Measurements from ENCODE around the gene IL25. TPM values are rescaled to one million over a fixed set of nuclear protein-coding genes. Genes with fewer than 3 reads are reported as not detected.

The IL25 gene
- total and polyA plus RNA-seq, 2 experiments from 2014 or later: 3.2 TPM; not detected in 1

DNA sequence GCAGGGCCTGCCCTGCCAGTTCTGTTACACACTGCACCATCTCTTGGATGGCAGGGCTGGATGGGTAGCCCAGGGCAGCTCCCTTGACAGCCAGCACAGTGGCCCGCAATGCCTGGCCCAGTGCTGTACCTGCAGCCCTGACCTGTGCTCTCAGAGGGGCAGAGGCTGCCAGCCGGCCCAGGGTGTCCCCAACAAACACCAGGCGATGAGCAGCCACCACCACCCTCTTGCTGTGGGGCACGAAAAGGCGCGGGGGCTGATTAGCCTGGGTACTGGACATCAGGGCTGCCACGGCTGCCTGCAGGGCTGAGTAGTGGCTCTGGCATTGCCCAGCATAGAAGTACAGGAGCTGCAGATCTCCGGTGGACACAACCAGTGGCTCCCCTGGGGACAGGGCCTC is 15.3 kb upstream of the IL25 start:
- H3K27ac ChIP-seq: no peak overlapping the region
- DNase-seq (ENCODE audit: low read depth in 1 of 2, low spot score in 1 of 2): no peak
- H3K27me3 ChIP-seq: no peaks in the 10 kb centered on the region
- TF ChIP-seq, protein P1, sequence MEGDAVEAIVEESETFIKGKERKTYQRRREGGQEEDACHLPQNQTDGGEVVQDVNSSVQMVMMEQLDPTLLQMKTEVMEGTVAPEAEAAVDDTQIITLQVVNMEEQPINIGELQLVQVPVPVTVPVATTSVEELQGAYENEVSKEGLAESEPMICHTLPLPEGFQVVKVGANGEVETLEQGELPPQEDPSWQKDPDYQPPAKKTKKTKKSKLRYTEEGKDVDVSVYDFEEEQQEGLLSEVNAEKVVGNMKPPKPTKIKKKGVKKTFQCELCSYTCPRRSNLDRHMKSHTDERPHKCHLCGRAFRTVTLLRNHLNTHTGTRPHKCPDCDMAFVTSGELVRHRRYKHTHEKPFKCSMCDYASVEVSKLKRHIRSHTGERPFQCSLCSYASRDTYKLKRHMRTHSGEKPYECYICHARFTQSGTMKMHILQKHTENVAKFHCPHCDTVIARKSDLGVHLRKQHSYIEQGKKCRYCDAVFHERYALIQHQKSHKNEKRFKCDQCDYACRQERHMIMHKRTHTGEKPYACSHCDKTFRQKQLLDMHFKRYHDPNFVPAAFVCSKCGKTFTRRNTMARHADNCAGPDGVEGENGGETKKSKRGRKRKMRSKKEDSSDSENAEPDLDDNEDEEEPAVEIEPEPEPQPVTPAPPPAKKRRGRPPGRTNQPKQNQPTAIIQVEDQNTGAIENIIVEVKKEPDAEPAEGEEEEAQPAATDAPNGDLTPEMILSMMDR (IDR thresholded peaks at IDR 0.05; ENCODE audit: low read depth, low read length): no peak
- H3K4me1 ChIP-seq (ENCODE audit: low read depth): no peaks in the 10 kb centered on the region
- no peaks in the 10 kb centered on the region for H3K36me3 ChIP-seq
- no peak overlapping the region for H3K4me3 ChIP-seq
- no peaks in the 10 kb centered on the region for H3K9me3 ChIP-seq (ENCODE audit: low read depth)

DNA sequence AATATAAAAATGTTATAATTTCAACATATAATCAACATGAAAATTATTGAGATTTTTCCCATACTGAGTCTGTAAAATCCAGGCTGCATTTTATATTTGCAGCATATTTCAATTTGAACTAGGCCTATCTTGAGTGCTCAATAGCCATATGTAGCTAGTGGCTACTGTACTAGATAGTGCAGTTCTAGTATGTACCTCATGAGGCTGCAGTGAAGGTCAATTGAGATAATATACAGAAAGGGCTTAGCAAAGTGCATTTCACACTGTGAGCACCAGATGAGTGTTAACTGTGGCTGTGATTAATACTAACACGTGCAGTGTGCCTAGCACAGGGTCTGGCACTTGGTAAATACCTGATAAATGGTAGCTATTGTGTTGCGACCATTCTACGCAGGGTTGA is 14.6 kb upstream of the IL25 start:
- DNase-seq (ENCODE audit: low read depth in 1 of 2, low spot score in 1 of 2): no peak
- TF ChIP-seq, protein P1 (IDR thresholded peaks at IDR 0.05; ENCODE audit: low read depth, low read length): no peak
- H3K27me3 ChIP-seq: no peaks in the 10 kb centered on the region
- no peaks in the 10 kb centered on the region for H3K4me1 ChIP-seq (ENCODE audit: low read depth)
- no peak overlapping the region for H3K27ac ChIP-seq
- H3K4me3 ChIP-seq: no peak overlapping the region
- no peaks in the 10 kb centered on the region for H3K9me3 ChIP-seq (ENCODE audit: low read depth)
- no peaks in the 10 kb centered on the region for H3K36me3 ChIP-seq

DNA sequence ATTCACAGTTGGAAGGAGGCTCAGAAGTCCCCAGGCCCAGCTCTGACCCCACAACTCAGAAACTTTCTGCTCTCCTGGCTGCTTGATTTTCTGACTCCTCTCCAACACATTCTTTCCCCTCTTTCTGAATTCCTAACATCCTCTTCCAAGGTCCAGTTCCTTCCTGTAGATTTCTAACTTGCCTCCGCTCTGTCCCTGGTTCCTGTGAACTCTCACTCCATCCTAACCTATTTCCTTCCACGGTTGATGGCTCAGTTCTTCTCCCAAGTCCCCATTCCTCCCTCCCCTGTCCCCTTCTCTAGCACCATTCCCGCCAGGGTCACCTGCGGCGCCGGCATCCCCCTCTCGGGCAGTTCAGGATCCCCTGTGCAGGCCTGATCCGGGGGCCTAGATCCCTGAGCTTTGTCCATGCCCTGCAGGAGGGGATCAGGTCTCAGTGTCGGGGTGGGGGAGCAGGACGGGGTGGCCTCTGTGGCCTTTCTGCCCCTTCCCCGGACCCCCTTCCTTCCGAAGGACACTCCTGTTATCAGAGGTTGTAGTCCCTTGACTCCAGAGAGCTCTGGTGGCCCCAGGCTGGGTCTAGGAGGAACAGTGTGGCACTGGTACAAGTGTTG is 13.9 kb upstream of the IL25 start:
- Histone ChIP-seq H3K4me3 (no peak overlapping the region), H3K27me3 (no peaks in the 10 kb centered on the region), H3K9me3 (ENCODE audit: low read depth) (no peaks in the 10 kb centered on the region), H3K27ac (no peak overlapping the region), H3K4me1 (ENCODE audit: low read depth) (no peaks in the 10 kb centered on the region), H3K36me3 (no peaks in the 10 kb centered on the region)
- TF ChIP-seq, protein P1 (IDR thresholded peaks at IDR 0.05; ENCODE audit: low read depth, low read length): no peak
- DNase-seq (ENCODE audit: low read depth in 1 of 2, low spot score in 1 of 2): no peak

DNA sequence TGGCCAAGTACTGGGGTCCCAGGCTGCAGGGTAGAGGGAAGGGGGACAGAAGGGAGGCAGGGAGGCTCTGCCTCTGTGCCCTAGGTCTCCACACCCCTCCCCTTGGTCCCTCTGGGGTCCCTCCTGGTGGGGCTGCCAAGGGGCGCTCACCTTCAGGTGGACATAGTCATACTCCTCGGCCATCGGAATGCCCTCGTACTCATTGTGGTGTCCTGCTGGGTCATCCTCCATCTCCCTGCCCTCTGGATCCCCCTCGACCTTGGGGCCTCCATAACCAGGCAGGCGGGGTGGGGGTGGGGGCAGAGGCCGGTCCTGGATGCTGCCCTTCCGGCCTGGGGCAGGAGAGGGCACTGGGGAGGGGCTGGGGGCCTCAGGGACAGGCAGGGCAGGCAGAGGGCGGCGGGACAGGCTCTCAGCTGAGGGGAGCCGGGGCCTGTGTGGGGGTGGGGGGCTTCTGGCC is 13.4 kb upstream of the IL25 start:
- H3K9me3 ChIP-seq (ENCODE audit: low read depth): no peaks in the 10 kb centered on the region
- H3K27me3 ChIP-seq: no peaks in the 10 kb centered on the region
- H3K36me3 ChIP-seq: no peaks in the 10 kb centered on the region
- DNase-seq (ENCODE audit: low read depth in 1 of 2, low spot score in 1 of 2): no peak
- no peak overlapping the region for H3K27ac ChIP-seq
- TF ChIP-seq, protein P1 (IDR thresholded peaks at IDR 0.05; ENCODE audit: low read depth, low read length): no peak
- H3K4me3 ChIP-seq: no peak overlapping the region
- H3K4me1 ChIP-seq (ENCODE audit: low read depth): peaks cover 5% of the 10 kb centered on the region

- H3K27ac ChIP-seq: no peak overlapping the region
- H3K27me3 ChIP-seq: no peaks in the 10 kb centered on the region
- no peak for DNase-seq (ENCODE audit: low read depth in 1 of 2, low spot score in 1 of 2)
- TF ChIP-seq, protein P1 (IDR thresholded peaks at IDR 0.05; ENCODE audit: low read depth, low read length): no peak
- no peak overlapping the region for H3K4me3 ChIP-seq
- H3K36me3 ChIP-seq: no peaks in the 10 kb centered on the region
- H3K4me1 ChIP-seq (ENCODE audit: low read depth): peaks cover 11% of the 10 kb centered on the region
- no peaks in the 10 kb centered on the region for H3K9me3 ChIP-seq (ENCODE audit: low read depth)
Measured at GRCh38 chr14:23359722-23360447, 12.7 kb upstream of the IL25 start.
